ENCODE measurements around the gene NELL2.

DNA sequence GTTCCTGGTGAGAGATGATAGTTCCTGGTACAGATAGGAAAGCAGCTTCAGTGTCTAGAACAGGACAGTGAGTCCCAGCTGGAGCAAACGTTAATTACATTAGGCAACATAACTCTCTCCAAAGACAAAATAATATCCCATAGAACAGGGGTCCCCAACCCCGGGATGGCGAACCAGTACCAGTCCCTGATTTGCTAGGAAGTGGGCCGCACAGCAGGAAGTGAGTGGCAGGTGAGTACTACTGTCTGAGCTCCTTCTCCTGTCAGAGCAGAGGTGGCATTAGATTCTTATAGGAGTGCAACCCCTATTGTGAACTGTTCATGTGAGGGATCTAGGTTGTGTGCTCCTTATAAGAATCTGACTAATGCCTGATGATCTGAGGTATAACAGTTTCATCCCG, 204.1 kb downstream of the NELL2 start:
- TF ChIP-seq TCF12 (IDR thresholded peaks at IDR 0.05; ENCODE audit: low read depth) (no peak), EGR1 (IDR thresholded peaks at IDR 0.05) (no peak), CEBPB (IDR thresholded peaks at IDR 0.05) (no peak), EP300 (IDR thresholded peaks at IDR 0.05; ENCODE audit: borderline replicate concordance) (no peak), TAF1 (IDR thresholded peaks at IDR 0.05; ENCODE audit: low read depth) (no peak), TEAD4 (IDR thresholded peaks at IDR 0.05) (no peak), RAD21 (IDR thresholded peaks at IDR 0.05; ENCODE audit: low read depth) (no peak), YY1 (IDR thresholded peaks at IDR 0.05; ENCODE audit: low read depth) (no peak), FOXM1 (IDR thresholded peaks at IDR 0.05; ENCODE audit: borderline replicate concordance, low read depth) (no peak), NFIC (IDR thresholded peaks at IDR 0.05) (no peak), ZBTB7A (IDR thresholded peaks at IDR 0.05; ENCODE audit: low read depth) (no peak)
- TF ChIP-seq, protein P1, sequence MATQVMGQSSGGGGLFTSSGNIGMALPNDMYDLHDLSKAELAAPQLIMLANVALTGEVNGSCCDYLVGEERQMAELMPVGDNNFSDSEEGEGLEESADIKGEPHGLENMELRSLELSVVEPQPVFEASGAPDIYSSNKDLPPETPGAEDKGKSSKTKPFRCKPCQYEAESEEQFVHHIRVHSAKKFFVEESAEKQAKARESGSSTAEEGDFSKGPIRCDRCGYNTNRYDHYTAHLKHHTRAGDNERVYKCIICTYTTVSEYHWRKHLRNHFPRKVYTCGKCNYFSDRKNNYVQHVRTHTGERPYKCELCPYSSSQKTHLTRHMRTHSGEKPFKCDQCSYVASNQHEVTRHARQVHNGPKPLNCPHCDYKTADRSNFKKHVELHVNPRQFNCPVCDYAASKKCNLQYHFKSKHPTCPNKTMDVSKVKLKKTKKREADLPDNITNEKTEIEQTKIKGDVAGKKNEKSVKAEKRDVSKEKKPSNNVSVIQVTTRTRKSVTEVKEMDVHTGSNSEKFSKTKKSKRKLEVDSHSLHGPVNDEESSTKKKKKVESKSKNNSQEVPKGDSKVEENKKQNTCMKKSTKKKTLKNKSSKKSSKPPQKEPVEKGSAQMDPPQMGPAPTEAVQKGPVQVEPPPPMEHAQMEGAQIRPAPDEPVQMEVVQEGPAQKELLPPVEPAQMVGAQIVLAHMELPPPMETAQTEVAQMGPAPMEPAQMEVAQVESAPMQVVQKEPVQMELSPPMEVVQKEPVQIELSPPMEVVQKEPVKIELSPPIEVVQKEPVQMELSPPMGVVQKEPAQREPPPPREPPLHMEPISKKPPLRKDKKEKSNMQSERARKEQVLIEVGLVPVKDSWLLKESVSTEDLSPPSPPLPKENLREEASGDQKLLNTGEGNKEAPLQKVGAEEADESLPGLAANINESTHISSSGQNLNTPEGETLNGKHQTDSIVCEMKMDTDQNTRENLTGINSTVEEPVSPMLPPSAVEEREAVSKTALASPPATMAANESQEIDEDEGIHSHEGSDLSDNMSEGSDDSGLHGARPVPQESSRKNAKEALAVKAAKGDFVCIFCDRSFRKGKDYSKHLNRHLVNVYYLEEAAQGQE (IDR thresholded peaks at IDR 0.05; ENCODE audit: low read depth): no peak
- TF ChIP-seq, protein P2, sequence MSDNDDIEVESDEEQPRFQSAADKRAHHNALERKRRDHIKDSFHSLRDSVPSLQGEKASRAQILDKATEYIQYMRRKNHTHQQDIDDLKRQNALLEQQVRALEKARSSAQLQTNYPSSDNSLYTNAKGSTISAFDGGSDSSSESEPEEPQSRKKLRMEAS (IDR thresholded peaks at IDR 0.05): no peak
- TF ChIP-seq, protein P3, sequence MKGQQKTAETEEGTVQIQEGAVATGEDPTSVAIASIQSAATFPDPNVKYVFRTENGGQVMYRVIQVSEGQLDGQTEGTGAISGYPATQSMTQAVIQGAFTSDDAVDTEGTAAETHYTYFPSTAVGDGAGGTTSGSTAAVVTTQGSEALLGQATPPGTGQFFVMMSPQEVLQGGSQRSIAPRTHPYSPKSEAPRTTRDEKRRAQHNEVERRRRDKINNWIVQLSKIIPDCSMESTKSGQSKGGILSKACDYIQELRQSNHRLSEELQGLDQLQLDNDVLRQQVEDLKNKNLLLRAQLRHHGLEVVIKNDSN (IDR thresholded peaks at IDR 0.05): no peak

Measured in Ishikawa (cell line).